ENCODE measurements around the gene SLC26A1. TPM values are rescaled to one million over a fixed set of nuclear protein-coding genes. Genes with fewer than 3 reads are reported as not detected.

SLC26A1 gene
- total RNA-seq, 2 experiments from 2014 or later: 0.20 TPM; not detected in 1

GRCh38 chr4:954211-955020 is 38.8 kb downstream of the SLC26A1 start:
- ChIA-PET POLR2A (no interaction called here), CTCF (no interaction called here)
- Mint-ChIP-seq H3K9me3 (no peaks in the 10 kb centered on the region), H3K4me3 (no peak overlapping the region), H3K36me3 (ENCODE audit: low read depth) (no peaks in the 10 kb centered on the region), H3K27me3 (no peaks in the 10 kb centered on the region), H3K27ac (no peak overlapping the region), H3K4me1 (no peaks in the 10 kb centered on the region)
- no peak for DNase-seq

GRCh38 chr4:953574-953915 is 39.7 kb downstream of the SLC26A1 start:
- POLR2A ChIA-PET: no interaction called here
- H3K4me3 Mint-ChIP-seq: no peak overlapping the region
- no peaks in the 10 kb centered on the region for H3K36me3 Mint-ChIP-seq (ENCODE audit: low read depth)
- DNase-seq: no peak
- no peaks in the 10 kb centered on the region for H3K4me1 Mint-ChIP-seq
- no peak overlapping the region for H3K27ac Mint-ChIP-seq
- H3K27me3 Mint-ChIP-seq: no peaks in the 10 kb centered on the region
- no peaks in the 10 kb centered on the region for H3K9me3 Mint-ChIP-seq
- CTCF ChIA-PET: no interaction called here

GRCh38 chr4:952881-953573 is 40.2 kb downstream of the SLC26A1 start:
- Mint-ChIP-seq H3K4me1 (no peaks in the 10 kb centered on the region), H3K36me3 (ENCODE audit: low read depth) (no peaks in the 10 kb centered on the region), H3K4me3 (no peak overlapping the region), H3K9me3 (no peaks in the 10 kb centered on the region), H3K27ac (no peak overlapping the region), H3K27me3 (no peaks in the 10 kb centered on the region)
- CTCF ChIA-PET: no interaction called here
- no peak for DNase-seq
- POLR2A ChIA-PET: no interaction called here

DNA sequence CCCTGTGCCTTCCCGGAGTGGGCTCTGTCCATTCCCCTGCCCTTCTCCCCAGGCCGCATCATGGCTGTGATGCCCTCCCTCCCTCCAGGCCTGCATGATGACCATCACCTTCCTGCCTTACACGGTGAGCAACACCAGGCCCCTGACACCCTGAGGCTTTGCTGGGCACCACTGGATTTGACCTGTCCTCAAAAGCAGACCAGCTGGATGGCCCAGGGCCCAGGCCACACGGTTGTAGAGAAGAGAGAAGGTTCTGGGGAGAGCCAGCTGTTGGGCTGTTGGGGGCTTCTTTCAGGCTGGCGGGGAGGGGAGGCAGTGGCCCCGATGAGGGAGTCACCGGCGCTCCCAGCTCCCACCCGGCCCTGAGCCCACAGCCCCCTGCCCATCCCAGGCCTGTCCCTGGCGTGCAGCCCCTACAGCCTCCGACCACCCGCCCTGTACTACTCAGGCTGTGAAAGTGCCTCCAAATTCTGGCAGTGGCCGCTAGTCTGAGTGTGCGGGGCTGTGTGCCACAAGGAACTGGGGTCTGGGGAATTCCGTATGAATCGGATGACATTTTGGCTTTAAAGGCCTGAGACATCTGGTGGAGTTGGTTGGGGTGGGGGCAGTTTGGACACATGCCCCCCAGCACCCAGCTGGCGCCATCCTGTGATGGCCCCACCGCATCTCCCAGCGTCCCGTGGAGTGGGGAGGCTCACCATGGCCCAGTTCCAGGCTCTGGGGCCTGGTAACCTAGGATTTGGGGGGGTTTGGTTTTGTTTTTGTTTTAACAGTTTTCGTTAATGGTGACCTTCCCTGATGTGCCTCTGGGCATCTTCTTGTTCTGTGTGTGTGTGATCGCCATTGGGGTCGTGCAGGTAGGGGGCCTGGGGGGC is 41.4 kb downstream of the SLC26A1 start:
- no peaks in the 10 kb centered on the region for H3K4me1 Mint-ChIP-seq
- no peaks in the 10 kb centered on the region for H3K27me3 Mint-ChIP-seq
- CTCF ChIA-PET: no interaction called here
- H3K4me3 Mint-ChIP-seq: no peak overlapping the region
- H3K36me3 Mint-ChIP-seq (ENCODE audit: low read depth): no peaks in the 10 kb centered on the region
- no peak overlapping the region for H3K27ac Mint-ChIP-seq
- POLR2A ChIA-PET: no interaction called here
- H3K9me3 Mint-ChIP-seq: no peaks in the 10 kb centered on the region
- DNase-seq: no peak

GRCh38 chr4:951186-951585 is 42.0 kb downstream of the SLC26A1 start:
- CTCF ChIA-PET: no interaction called here

DNA sequence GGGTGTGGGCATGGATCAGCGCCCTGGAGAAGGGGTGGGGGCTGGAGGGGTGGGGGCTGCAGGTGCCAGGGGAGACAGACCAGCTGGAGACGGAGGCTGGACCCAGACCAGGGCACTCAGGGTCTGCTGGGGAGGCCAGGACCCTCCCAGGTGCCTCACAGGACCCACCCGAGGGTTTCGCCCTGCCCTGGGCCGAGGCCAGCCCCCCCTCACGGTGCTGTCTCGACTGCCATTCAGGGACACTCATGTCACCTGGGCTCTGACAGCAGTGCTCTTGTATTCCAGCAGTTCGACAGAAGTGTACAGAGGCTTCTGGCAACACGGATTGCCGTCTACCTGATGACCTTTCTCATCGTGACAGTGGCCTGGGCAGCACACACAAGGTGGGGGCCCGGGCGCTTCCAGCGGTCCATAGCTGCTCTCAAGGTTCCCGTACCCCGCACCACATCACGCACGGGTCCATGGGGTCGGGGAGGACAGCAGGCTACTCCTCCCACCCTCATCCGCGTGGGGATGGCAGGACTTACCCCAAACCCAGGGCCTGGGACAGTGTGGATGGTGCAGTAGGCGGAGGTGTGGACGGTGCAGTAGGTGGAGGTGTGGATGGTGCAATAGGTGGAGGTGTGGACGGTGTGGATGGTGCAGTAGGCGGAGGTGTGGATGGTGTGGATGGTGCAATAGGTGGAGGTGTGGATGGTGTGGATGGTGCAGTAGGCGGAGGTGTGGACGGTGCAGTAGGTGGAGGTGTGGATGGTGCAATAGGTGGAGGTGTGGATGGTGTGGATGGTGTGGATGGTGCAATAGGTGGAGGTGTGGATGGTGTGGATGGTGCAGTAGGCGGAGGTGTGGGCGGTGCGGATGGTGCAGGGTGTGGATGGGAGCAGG is 42.8 kb downstream of the SLC26A1 start:
- no peaks in the 10 kb centered on the region for H3K27me3 Mint-ChIP-seq
- H3K27ac Mint-ChIP-seq: no peak overlapping the region
- H3K9me3 Mint-ChIP-seq: no peaks in the 10 kb centered on the region
- H3K4me3 Mint-ChIP-seq: no peak overlapping the region
- no peak for DNase-seq
- no peaks in the 10 kb centered on the region for H3K36me3 Mint-ChIP-seq (ENCODE audit: low read depth)
- CTCF ChIA-PET: no interaction called here
- H3K4me1 Mint-ChIP-seq: no peaks in the 10 kb centered on the region
- POLR2A ChIA-PET: no interaction called here

More at GRCh38 chr4:951186-951585, 42.0 kb downstream of the SLC26A1 start:
- Mint-ChIP-seq H3K27ac (no peak overlapping the region), H3K27me3 (no peaks in the 10 kb centered on the region), H3K4me3 (no peak overlapping the region), H3K4me1 (no peaks in the 10 kb centered on the region), H3K9me3 (no peaks in the 10 kb centered on the region), H3K36me3 (ENCODE audit: low read depth) (no peaks in the 10 kb centered on the region)
- no peak for DNase-seq
- POLR2A ChIA-PET: no interaction called here

GRCh38 chr4:949656-950055 is 43.5 kb downstream of the SLC26A1 start:
- Mint-ChIP-seq H3K27me3 (no peaks in the 10 kb centered on the region), H3K36me3 (ENCODE audit: low read depth) (no peaks in the 10 kb centered on the region), H3K4me1 (no peaks in the 10 kb centered on the region), H3K9me3 (no peaks in the 10 kb centered on the region), H3K4me3 (no peak overlapping the region), H3K27ac (no peak overlapping the region)
- ChIA-PET POLR2A (no interaction called here), CTCF (no interaction called here)
- no peak for DNase-seq

DNA sequence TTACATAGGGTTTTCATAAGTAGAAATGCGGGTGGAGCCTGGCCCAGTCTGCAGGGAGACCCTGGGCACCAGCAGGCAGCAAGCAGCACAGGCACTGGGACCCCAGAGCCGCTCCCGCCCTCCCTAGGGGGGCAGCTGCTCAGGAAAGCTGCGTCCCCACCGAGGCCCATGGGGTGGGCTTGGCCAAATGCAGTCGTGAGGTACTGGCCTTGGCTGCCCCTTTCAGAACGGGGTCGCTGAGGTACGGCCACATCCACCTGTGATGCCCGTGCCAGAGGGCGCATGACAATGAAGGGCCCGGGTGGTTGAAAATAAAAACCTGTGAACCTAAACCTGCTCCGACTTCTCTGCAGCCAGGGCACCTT is 44.3 kb downstream of the SLC26A1 start:
- no peaks in the 10 kb centered on the region for H3K4me1 Mint-ChIP-seq
- POLR2A ChIA-PET: no interaction called here
- H3K4me3 Mint-ChIP-seq: no peak overlapping the region
- H3K27me3 Mint-ChIP-seq: no peaks in the 10 kb centered on the region
- H3K9me3 Mint-ChIP-seq: no peaks in the 10 kb centered on the region
- no peak overlapping the region for H3K27ac Mint-ChIP-seq
- CTCF ChIA-PET: no interaction called here
- no peak for DNase-seq
- no peaks in the 10 kb centered on the region for H3K36me3 Mint-ChIP-seq (ENCODE audit: low read depth)

DNA sequence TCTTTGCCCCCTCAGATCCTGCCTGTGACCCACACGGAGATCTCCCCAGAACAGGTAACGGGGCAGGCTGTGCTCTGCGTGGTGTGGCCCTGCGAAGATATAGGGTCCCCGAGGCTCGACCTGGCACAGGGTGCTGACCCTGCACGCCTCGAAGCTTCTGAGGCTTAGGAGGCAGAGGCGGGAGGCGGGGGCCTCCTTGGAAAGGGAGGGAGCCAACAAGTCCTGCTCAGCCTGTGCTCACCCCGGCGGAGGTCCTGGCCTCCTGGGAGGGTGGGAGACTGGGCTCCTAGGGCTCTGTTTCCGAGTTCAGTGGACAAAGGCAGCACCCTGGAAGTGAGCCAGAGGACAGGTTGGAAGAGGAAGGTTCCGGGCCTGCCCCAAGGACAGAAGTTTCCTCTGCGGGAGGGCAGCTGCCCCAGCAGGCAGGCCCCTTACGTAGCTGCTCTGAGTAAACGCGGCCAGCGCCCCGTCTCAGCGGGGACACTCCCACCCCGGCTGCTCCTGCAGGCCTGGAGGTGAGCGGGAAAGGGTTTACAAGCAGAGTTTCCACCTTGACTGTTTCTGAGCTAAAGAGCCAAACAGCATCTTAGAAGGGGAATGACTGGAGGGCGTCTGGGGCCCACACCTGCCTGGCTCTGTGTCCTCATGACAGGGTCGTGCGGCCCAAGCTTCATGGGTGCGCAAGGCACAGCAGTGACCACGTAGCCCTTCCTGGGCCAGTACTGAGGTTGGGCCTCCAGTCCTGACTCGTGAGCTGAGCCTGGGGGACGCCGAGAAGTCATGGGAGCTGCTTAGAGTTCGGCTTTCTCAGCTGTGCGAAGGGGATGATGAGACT is 44.9 kb downstream of the SLC26A1 start:
- no peaks in the 10 kb centered on the region for H3K4me1 Mint-ChIP-seq
- POLR2A ChIA-PET: interaction anchor here (0.7 kb wide), 1 partner anchor 16 kb away, joined by 3 read pairs; the partner anchor contains the start of gene TMEM175
- CTCF ChIA-PET: no interaction called here
- H3K27me3 Mint-ChIP-seq: no peaks in the 10 kb centered on the region
- no peak overlapping the region for H3K27ac Mint-ChIP-seq
- H3K9me3 Mint-ChIP-seq: no peaks in the 10 kb centered on the region
- DNase-seq: no peak
- no peak overlapping the region for H3K4me3 Mint-ChIP-seq
- no peaks in the 10 kb centered on the region for H3K36me3 Mint-ChIP-seq (ENCODE audit: low read depth)

- ChIA-PET POLR2A (no interaction called here), CTCF (no interaction called here)
- H3K27me3 Mint-ChIP-seq: no peaks in the 10 kb centered on the region
- no peak for DNase-seq
- H3K4me3 Mint-ChIP-seq: no peak overlapping the region
- H3K36me3 Mint-ChIP-seq (ENCODE audit: low read depth): no peaks in the 10 kb centered on the region
- H3K9me3 Mint-ChIP-seq: no peaks in the 10 kb centered on the region
- H3K27ac Mint-ChIP-seq: no peak overlapping the region
- H3K4me1 Mint-ChIP-seq: no peaks in the 10 kb centered on the region
These were observed 45.7 kb downstream of the SLC26A1 start for GRCh38 chr4:947491-947971.

GRCh38 chr4:946517-947471 is 46.4 kb downstream of the SLC26A1 start:
- Mint-ChIP-seq H3K36me3 (ENCODE audit: low read depth) (no peaks in the 10 kb centered on the region), H3K27me3 (no peaks in the 10 kb centered on the region), H3K4me3 (no peak overlapping the region), H3K27ac (no peak overlapping the region), H3K4me1 (no peaks in the 10 kb centered on the region), H3K9me3 (no peaks in the 10 kb centered on the region)
- ChIA-PET CTCF (no interaction called here), POLR2A (no interaction called here)
- DNase-seq: no peak
